NCI-H1105 (cell line): ENCODE data around the gene SPG7.
A peak's percentile ranks its signal among the peaks of the same experiment; 100 is the strongest.

Experiments used
- DNase-seq: peaks from one replicate; lab custom pipeline; 2025; lab: John Stamatoyannopoulos, UW

Gene SPG7

DNA sequence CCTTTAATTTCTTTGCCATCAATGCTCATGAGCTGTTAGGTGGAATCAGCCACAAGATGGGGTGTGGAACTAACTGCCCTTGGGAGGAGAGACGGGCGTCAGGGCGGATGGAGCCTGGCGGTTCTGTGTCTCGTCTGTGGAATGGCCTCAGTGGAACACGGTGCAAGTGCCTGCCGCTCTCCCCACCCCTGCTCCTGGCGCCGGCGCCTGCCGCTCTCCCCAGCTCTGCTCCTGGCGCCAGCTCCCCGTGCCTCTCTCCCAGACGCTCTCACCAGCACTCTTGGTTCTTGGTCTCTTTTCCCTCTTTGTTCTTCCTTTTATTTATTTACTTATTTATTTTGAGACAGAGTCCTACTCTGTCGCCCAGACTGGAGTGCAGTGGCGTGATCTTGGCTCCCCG lies 39.1 kb downstream of the SPG7 start:
- DNase-seq = no peak

GRCh38 chr16:89547860-89548259 lies 39.7 kb downstream of the SPG7 start:
- no peak for DNase-seq

DNA sequence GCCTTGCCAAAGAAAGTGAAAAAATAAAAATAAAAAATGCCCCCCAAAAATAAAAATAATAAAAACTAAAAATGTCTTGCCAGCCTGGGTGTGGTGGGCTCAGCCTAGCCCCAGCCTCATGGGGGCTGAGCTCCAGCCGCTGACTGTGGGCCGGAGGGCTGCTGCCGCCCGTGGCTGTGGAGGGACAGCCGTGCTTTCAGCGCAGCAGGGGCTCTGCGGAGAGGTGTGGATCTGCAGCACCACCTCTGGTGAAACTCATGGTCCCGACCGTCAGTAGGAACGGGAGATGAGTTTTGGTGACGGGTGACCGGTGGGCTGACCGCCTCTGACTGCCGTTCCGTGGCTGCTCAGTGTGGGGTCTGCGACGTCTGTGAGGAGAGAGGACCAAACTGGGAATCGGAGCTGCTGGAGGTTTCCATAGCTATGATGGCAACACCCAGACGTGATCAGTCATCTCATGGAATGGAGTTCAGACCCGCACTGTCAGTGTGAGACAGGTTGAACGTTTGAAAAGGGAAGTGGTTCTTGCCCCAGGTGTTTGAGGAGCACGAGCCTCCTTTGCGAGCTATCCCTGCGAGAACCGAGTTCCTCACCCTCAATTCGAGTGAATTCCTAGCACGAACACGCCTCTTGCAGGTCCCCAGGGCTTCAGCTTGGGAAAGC lies 40.3 kb downstream of the SPG7 start:
- no peak for DNase-seq

DNA sequence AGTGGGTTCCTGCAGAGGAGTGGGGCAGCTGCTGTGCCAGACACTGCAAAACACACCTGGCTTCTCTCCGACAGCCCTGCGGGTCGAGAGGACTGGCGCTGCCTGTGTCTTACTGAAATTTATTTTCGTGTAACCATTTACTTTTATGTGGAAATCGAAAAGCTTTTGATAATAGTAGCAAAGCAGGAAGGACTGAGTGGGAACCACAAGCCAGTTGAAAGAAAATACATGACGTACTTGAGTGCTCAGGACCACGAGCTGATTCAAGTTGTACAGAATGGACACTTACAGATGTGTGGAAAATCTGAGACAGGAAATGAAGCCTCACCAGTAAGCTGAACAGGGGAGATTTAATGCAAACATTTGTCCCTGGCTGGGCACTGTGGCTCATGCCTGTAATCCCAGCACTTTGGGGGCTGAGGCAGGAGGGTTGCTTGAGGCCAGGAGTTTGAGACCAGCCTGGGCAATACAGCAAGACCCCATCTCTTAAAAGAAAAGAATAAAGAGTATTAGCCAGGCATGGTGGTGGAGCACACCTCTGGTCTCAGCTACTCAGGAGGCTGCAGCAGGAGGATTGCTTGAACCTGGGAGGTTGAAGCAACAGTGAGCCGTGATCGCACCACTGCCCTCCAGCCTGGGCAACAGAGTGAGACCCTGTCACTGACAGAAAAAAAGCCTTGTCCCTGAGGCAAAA lies 41.0 kb downstream of the SPG7 start:
- DNase-seq = no peak

- no peak for DNase-seq
Observed at GRCh38 chr16:89550421-89551007, 42.3 kb downstream of the SPG7 start.

DNA sequence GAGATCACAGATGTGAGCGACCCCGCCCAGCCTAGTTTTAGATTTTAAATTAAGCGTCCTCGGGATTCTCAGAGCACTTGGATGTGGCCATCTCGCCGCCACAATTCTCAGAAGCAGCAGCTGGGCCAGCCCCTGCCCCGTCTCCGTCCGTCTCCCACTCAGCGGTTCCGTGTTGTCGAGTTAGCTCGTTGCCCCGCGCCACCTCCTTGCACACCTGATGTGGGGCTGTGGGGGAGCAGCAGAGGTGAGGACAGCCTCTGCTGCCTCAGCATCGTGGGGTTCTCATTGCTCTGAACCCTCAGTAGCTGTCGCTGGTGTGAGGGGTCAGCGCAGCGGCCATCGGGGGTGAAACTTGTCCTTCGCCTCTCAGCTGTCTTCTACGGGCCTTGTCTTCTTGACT lies 44.1 kb downstream of the SPG7 start:
- no peak for DNase-seq

DNA sequence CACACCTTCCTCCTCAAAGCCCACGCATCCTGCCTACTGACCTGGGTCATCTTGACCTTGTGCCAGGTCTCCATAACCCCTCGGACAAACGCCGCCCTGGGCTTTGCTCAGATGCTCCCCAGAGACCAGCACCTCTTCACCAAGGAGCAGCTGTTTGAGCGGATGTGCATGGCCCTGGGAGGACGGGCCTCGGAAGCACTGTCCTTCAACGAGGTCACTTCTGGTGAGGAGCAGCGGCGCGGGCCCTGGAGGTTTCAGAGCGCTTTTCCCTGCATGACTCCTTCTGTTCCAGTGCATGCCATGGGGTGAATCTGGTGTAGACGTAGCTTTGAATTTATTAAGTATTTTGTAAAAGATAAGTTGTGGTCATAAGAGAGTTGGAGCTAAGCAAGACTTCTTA lies 44.7 kb downstream of the SPG7 start:
- no peak for DNase-seq

DNA sequence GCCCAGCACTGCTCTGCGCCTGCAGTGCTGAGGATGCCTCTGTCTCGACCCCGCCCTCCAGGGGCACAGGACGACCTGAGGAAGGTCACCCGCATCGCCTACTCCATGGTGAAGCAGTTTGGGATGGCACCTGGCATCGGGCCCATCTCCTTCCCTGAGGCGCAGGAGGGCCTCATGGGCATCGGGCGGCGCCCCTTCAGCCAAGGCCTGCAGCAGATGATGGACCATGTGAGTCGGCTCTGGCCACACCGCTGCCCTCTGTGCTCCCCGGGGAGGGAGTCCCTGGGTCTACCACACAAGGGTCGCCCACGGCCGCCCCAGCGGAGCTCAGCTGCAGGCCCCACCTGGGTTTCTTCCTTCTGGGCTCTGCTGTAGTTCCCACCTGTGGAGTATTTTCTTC lies 45.5 kb downstream of the SPG7 start:
- DNase-seq = no peak

DNA sequence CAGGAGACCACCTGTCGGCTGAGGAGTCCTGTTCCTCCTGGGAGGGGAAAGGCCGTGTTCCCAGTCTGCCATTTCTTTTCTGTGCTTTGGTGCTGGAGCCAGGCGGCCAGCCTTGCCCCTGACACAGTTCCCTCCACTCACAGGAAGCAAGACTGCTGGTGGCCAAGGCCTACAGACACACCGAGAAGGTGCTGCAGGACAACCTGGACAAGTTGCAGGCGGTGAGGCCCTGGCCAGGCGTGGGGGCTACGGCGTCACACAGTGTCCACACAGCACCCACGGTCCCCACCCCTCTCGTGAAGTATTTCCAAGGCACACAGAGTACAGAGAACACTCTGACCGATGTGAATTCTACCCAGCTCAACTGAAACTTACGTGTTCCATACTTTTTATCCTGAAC lies 46.1 kb downstream of the SPG7 start:
- no peak for DNase-seq

- DNase-seq = no peak
Observed at GRCh38 chr16:89555265-89555664, 47.1 kb downstream of the SPG7 start.

- DNase-seq = no peak
Observed at GRCh38 chr16:89555780-89556179, 47.6 kb downstream of the SPG7 start.

DNA sequence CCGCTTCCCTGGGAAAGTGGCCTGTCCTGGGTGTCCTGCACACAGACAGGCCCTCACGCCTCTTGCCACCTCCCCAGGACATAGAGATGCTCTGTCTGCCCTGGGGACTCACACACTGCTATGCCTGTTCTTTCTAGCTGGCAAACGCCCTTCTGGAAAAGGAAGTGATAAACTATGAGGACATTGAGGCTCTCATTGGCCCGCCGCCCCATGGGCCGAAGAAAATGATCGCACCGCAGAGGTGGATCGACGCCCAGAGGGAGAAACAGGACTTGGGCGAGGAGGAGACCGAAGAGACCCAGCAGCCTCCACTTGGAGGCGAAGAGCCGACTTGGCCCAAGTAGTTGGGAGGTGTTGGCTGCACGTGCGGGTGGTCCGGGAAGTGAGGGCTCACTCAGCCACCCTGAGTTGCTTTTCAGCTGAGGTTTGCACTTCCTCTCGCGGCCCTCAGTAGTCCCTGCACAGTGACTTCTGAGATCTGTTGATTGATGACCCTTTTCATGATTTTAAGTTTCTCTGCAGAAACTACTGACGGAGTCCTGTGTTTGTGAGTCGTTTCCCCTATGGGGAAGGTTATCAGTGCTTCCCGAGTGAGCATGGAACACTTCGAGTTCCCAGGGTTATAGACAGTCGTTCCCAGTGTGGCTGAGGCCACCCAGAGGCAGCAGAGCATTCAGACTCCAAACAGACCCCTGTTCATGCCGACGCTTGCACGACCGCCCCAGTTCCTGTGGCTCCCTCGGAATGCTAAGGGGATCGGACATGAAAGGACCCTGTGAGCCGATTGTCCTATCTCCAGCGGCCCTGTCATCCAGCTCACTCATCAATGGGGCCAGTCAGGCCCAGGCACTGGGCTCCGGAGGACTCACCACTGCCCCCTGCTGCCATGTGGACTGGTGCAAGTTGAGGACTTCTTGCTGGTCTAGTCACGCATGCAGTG lies 48.8 kb downstream of the SPG7 start:
- DNase-seq = no peak

DNA sequence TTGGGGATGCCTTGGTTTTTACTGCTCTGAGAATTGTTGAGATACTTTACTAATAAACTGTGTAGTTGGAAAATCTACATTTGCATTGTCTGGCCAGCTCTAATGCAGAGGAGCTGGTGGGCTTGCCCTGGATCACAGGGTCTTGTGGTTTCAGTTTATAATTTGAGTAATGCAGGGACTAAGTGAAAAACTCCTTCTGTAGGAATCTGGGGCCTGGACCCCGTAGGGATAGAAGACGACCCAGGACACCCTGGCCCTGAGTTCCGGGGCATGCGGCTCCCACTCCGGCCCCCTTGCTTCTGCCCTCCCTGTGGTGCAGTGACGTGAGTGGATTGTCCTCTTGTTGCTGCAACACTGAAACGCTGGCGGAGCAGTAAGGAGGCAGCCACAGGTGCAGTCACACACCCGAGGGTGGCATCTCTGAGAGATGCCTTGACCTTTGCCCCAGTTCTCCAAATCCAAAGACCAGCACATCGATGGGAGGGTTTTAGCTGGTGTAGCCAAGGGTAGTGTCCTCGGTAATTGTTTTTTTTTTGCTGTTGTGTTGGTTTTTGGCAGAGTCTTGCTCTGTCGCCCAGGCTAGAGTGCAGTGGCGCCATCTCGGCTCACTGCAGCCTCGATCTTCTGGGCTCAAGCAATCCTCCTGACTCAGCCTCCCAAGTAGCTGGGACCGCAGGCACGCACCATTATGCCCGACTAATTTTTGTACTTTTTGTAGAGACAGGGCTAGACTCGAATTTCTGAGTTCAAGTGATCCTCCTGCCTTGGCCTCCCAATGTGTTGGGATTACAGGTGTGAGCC lies 49.7 kb downstream of the SPG7 start:
- no peak for DNase-seq

DNA sequence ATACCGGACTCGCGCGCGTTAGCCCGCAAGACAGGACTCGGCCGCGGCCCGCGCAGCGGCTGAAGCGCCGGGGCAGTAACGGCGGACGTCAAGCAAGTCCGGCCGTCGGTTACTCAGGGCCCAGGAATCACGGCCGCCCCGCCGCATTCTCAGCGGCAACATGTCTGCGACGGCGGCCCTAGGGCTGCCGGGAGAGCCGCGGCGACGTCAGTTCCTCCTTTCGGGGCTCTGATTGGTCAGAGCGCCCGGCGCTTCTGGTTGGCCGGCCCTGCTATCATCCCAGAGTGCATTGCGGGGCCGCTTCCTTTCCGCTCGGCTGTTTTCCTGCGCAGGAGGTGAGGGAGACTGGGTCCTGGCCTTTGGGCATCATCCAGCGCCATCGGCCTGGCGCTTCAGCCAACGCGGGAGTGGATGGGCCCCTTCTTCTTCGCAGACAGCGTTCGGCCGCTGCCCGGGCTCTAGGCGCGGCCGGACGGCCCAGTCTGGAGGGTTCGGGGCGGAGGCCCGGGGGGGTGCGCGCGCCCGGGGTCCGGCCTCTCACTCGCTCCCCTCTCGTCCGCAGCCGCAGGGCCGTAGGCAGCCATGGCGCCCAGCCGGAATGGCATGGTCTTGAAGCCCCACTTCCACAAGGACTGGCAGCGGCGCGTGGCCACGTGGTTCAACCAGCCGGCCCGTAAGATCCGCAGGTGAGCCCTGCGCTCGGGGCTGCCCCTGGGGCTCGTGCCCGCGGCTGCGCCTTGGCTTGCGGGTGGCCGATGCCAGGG lies 52.4 kb downstream of the SPG7 start, which contains the start of gene RPL13:
Gene RPL13, plus strand, starts transcription at position 305 of the 764 bp plus-strand sequence. Its CDS starts 278 bp downstream, at position 583.
- DNase-seq = peak; percentile 84

DNA sequence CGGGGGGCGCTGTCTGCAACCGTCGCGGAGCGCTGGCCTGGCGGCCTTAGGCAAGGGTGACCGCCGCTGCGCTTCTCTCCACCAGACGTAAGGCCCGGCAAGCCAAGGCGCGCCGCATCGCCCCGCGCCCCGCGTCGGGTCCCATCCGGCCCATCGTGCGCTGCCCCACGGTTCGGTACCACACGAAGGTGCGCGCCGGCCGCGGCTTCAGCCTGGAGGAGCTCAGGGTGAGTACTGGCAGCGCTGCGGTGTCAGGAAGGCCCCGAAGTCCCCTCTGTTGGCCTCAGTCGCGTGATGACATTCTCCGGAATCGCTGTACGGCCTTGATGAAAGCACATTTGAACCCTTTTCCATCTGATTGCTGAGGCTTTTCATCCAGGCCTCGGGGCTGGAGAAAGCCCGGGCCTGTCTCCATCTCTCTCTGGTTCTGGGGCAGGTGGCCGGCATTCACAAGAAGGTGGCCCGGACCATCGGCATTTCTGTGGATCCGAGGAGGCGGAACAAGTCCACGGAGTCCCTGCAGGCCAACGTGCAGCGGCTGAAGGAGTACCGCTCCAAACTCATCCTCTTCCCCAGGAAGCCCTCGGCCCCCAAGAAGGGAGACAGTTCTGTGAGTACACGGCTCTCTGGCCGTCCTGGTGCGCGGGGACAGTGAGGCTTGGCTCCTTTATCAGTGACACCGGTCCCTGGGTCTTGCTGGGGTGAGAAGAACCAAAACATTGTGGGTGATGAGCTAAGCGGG lies 53.1 kb downstream of the SPG7 start:
- no peak for DNase-seq

DNA sequence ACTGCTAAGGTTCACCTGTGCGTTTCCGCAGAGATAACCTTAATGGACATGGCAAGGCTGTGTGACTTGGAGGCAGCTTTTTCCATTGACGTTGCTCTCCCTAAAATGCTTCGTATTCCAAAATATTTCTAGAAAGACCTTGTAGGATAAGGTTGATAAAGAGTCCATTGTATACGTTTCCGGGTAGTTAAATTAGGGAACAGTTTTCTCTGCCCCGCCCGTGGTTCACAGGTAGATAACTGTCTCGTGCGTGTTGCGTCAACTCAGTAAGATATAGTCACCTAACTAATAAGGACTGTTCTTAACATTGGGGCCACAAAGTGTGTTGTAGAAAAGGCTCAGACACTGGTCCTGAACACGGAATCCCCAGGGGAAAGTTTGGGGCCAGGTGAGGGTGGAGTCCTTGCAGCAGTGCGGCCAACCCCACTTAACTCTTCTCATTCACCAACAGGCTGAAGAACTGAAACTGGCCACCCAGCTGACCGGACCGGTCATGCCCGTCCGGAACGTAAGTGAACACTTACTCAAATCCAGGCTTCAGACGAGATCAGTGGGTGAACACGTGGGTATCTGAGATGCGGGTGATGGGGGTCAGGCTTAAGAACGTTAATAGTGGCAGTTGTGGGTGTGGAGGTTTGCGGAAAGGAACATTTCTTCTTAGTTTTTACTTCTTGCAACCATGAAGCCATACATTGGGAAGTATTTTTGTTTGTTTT lies 53.8 kb downstream of the SPG7 start:
- no peak for DNase-seq

DNA sequence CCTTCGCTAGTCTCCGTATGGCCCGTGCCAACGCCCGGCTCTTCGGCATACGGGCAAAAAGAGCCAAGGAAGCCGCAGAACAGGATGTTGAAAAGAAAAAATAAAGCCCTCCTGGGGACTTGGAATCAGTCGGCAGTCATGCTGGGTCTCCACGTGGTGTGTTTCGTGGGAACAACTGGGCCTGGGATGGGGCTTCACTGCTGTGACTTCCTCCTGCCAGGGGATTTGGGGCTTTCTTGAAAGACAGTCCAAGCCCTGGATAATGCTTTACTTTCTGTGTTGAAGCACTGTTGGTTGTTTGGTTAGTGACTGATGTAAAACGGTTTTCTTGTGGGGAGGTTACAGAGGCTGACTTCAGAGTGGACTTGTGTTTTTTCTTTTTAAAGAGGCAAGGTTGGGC lies 54.7 kb downstream of the SPG7 start:
- no peak for DNase-seq

- no peak for DNase-seq
Observed at GRCh38 chr16:89563639-89564392, 55.6 kb downstream of the SPG7 start.
